Ishikawa (cell line): Measurements from ENCODE around the gene AKAP10.

Source experiments
- CEBPB ChIP-seq: IDR thresholded peaks from 2 replicates; pipeline ENCODE4 v1.6.1; 2012
- CREB1 ChIP-seq: IDR thresholded peaks from 2 replicates; pipeline ENCODE4 v1.6.1; 2012; ENCODE audit warnings: low read depth
- EGR1 ChIP-seq: IDR thresholded peaks from 2 replicates; pipeline ENCODE4 v1.6.1; 2012
- EP300 ChIP-seq: IDR thresholded peaks from 2 replicates; pipeline ENCODE4 v1.6.1; 2012; ENCODE audit warnings: borderline replicate concordance
- FOXM1 ChIP-seq: IDR thresholded peaks from 2 replicates; pipeline ENCODE4 v1.6.1; 2012; ENCODE audit warnings: low read depth, borderline replicate concordance
- NFIC ChIP-seq: IDR thresholded peaks from 2 replicates; pipeline ENCODE4 v1.6.1; 2012
- RAD21 ChIP-seq: IDR thresholded peaks from 2 replicates; pipeline ENCODE4 v1.6.1; 2012; ENCODE audit warnings: low read depth
- TAF1 ChIP-seq: IDR thresholded peaks from 2 replicates; pipeline ENCODE4 v1.6.1; 2012; ENCODE audit warnings: low read depth, mild to moderate bottlenecking
- TCF12 ChIP-seq: IDR thresholded peaks from 2 replicates; pipeline ENCODE4 v1.6.1; 2012; ENCODE audit warnings: low read depth
- YY1 ChIP-seq: IDR thresholded peaks from 2 replicates; pipeline ENCODE4 v1.6.1; 2012; ENCODE audit warnings: low read depth
- TF ChIP-seq, protein P1 (sequence below): IDR thresholded peaks from 2 replicates; pipeline ENCODE4 v1.6.1; 2012
- TF ChIP-seq, protein P2 (sequence below): IDR thresholded peaks from 2 replicates; pipeline ENCODE4 v1.6.1; 2012; ENCODE audit warnings: low read depth, mild to moderate bottlenecking

DNA sequence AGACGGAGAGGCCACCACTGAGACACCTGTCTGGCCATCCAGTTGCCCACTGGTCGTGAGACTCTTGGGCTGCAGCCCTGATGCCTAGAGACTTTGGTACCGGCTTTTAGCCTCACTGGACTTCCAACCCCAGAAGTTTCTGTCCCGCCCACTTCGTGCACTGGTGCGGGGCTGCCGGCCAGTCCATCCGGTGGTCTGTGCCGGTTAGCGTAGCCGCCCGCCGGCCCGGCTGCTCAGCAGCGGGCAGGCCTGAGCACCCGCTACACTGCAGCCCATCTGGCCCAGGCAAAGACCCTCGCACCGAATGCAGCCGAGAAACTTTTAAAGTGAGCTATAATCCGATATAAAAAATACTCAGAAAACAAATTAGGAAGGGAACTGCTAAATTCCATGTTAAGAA is 30.7 kb downstream of the AKAP10 start:
- no peak for TF ChIP-seq CEBPB
- TF ChIP-seq, protein P1, sequence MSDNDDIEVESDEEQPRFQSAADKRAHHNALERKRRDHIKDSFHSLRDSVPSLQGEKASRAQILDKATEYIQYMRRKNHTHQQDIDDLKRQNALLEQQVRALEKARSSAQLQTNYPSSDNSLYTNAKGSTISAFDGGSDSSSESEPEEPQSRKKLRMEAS, result no peak
- no peak for TF ChIP-seq CREB1
- TF ChIP-seq YY1, result no peak
- no peak for TF ChIP-seq TAF1
- no peak for TF ChIP-seq TCF12
- no peak for TF ChIP-seq FOXM1
- TF ChIP-seq, protein P2, sequence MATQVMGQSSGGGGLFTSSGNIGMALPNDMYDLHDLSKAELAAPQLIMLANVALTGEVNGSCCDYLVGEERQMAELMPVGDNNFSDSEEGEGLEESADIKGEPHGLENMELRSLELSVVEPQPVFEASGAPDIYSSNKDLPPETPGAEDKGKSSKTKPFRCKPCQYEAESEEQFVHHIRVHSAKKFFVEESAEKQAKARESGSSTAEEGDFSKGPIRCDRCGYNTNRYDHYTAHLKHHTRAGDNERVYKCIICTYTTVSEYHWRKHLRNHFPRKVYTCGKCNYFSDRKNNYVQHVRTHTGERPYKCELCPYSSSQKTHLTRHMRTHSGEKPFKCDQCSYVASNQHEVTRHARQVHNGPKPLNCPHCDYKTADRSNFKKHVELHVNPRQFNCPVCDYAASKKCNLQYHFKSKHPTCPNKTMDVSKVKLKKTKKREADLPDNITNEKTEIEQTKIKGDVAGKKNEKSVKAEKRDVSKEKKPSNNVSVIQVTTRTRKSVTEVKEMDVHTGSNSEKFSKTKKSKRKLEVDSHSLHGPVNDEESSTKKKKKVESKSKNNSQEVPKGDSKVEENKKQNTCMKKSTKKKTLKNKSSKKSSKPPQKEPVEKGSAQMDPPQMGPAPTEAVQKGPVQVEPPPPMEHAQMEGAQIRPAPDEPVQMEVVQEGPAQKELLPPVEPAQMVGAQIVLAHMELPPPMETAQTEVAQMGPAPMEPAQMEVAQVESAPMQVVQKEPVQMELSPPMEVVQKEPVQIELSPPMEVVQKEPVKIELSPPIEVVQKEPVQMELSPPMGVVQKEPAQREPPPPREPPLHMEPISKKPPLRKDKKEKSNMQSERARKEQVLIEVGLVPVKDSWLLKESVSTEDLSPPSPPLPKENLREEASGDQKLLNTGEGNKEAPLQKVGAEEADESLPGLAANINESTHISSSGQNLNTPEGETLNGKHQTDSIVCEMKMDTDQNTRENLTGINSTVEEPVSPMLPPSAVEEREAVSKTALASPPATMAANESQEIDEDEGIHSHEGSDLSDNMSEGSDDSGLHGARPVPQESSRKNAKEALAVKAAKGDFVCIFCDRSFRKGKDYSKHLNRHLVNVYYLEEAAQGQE, result no peak
- no peak for TF ChIP-seq EP300
- no peak for TF ChIP-seq RAD21
- TF ChIP-seq NFIC, result no peak
- no peak for TF ChIP-seq EGR1
